Endothelial cell (in vitro differentiated cells): ENCODE results near the gene OTOGL. TPM values are rescaled to one million over a fixed set of nuclear protein-coding genes. Genes with fewer than 3 reads are reported as not detected.

ENCODE experiments used
- DNase-seq: peaks from one replicate; pipeline ENCODE4 v3.0.0; 2021; ENCODE audit warnings: low spot score
- H3K27ac Mint-ChIP-seq: one replicate; pipeline ENCODE4 v1.8.0; 2021; ENCODE audit warnings: mixed read lengths, inconsistent platforms; ENCODE audit not compliant: unreplicated experiment
- H3K27me3 Mint-ChIP-seq: one replicate; pipeline ENCODE4 v1.8.0; 2021; ENCODE audit warnings: mild to moderate bottlenecking, moderate library complexity, mixed read lengths, inconsistent platforms; ENCODE audit not compliant: unreplicated experiment
- H3K36me3 Mint-ChIP-seq: one replicate; pipeline ENCODE4 v1.8.0; 2021; ENCODE audit warnings: mild to moderate bottlenecking, low read depth, mixed read lengths, inconsistent platforms; ENCODE audit not compliant: unreplicated experiment
- H3K4me1 Mint-ChIP-seq: one replicate; pipeline ENCODE4 v1.8.0; 2021; ENCODE audit warnings: mild to moderate bottlenecking, mixed read lengths, inconsistent platforms; ENCODE audit not compliant: unreplicated experiment
- H3K4me3 Mint-ChIP-seq: one replicate; pipeline ENCODE4 v1.8.0; 2021; ENCODE audit warnings: mild to moderate bottlenecking, mixed read lengths, inconsistent platforms; ENCODE audit not compliant: unreplicated experiment
- H3K9me3 Mint-ChIP-seq: one replicate; pipeline ENCODE4 v1.8.0; 2021; ENCODE audit warnings: mixed read lengths, inconsistent platforms; ENCODE audit not compliant: unreplicated experiment
- total RNA-seq: library from RNA; stranded (reverse); fragmentation: NEBNext Ultra II Directional; extraction: Animal tissue kit (Norgen Biotek cat#: 25700); gene quantifications from one replicate; pipeline ENCODE4 v1.2.1, GENCODE V29; 2021; ENCODE audit not compliant: unreplicated experiment
- TF ChIP-seq, protein P1 (sequence below): fragments of 200-600 bp; sonication (generic); IDR thresholded peaks from one replicate; pipeline ENCODE4 v1.5.0; 2021; ENCODE audit warnings: antibody characterized with exemption; ENCODE audit not compliant: unreplicated experiment

Gene OTOGL
- total RNA-seq, 1 donor from 2014 or later = 0.31 TPM

- TF ChIP-seq, protein P1, sequence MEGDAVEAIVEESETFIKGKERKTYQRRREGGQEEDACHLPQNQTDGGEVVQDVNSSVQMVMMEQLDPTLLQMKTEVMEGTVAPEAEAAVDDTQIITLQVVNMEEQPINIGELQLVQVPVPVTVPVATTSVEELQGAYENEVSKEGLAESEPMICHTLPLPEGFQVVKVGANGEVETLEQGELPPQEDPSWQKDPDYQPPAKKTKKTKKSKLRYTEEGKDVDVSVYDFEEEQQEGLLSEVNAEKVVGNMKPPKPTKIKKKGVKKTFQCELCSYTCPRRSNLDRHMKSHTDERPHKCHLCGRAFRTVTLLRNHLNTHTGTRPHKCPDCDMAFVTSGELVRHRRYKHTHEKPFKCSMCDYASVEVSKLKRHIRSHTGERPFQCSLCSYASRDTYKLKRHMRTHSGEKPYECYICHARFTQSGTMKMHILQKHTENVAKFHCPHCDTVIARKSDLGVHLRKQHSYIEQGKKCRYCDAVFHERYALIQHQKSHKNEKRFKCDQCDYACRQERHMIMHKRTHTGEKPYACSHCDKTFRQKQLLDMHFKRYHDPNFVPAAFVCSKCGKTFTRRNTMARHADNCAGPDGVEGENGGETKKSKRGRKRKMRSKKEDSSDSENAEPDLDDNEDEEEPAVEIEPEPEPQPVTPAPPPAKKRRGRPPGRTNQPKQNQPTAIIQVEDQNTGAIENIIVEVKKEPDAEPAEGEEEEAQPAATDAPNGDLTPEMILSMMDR = no peak
- no peak for DNase-seq
- H3K27me3 Mint-ChIP-seq = no peaks in the 10 kb centered on the region
- H3K4me1 Mint-ChIP-seq = no peaks in the 10 kb centered on the region
- no peaks in the 10 kb centered on the region for H3K9me3 Mint-ChIP-seq
- H3K27ac Mint-ChIP-seq = no peak overlapping the region
- no peak overlapping the region for H3K4me3 Mint-ChIP-seq
- no peaks in the 10 kb centered on the region for H3K36me3 Mint-ChIP-seq
Measured at GRCh38 chr12:80413462-80413861, 314.1 kb downstream of the OTOGL start.

- Mint-ChIP-seq H3K27me3 (no peaks in the 10 kb centered on the region), H3K4me1 (no peaks in the 10 kb centered on the region), H3K9me3 (no peaks in the 10 kb centered on the region), H3K36me3 (no peaks in the 10 kb centered on the region), H3K4me3 (no peak overlapping the region), H3K27ac (no peak overlapping the region)
- TF ChIP-seq, protein P1 = no peak
- DNase-seq = no peak
Measured at GRCh38 chr12:80415466-80415865, 316.1 kb downstream of the OTOGL start.

DNA sequence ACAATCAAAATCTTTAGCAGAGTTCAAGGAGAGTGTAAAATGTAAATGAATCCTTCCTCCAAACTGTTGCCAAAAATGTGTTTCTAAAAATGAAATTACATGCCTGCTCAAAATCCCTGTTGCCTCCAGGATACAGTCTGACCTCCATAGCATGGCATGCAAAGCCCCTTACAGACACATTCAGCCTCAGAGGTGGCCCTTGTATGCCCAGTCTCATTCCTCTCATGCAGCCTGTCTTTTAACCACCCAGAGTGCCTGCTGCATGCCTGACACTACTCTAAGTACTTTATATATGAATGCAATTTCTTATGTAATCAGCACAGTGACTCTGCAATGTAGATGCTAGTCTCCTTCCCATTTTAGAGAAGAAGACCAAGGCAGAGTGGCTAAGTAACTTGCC is 320.3 kb downstream of the OTOGL start:
- Mint-ChIP-seq H3K4me3 (no peak overlapping the region), H3K36me3 (no peaks in the 10 kb centered on the region), H3K9me3 (no peaks in the 10 kb centered on the region), H3K27me3 (no peaks in the 10 kb centered on the region), H3K4me1 (no peaks in the 10 kb centered on the region), H3K27ac (no peak overlapping the region)
- no peak for DNase-seq
- TF ChIP-seq, protein P1 = no peak

GRCh38 chr12:80420075-80420474 is 320.7 kb downstream of the OTOGL start:
- no peak overlapping the region for H3K27ac Mint-ChIP-seq
- DNase-seq = no peak
- H3K27me3 Mint-ChIP-seq = no peaks in the 10 kb centered on the region
- H3K9me3 Mint-ChIP-seq = no peaks in the 10 kb centered on the region
- TF ChIP-seq, protein P1 = no peak
- no peaks in the 10 kb centered on the region for H3K36me3 Mint-ChIP-seq
- H3K4me1 Mint-ChIP-seq = no peaks in the 10 kb centered on the region
- H3K4me3 Mint-ChIP-seq = no peak overlapping the region

DNA sequence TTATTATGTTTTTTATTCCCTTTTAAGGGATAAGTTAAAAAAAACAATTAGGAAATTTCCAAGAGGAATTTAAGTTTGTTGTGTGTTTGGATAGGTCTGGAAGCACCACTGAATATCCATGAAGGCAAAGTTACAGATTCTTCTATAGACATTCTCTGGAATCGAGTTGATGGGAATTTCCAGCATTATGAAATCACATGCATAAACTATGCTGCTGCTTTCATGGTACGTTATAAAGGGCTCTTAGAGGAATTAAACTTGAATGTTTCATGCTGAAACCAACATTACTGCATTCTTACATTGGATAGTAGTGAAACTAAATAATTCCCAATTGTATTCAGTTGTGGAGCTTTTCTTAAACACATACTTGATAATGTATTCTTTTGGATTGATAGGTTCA is 323.2 kb downstream of the OTOGL start:
- Mint-ChIP-seq H3K4me3 (no peak overlapping the region), H3K27ac (no peak overlapping the region), H3K4me1 (no peaks in the 10 kb centered on the region), H3K36me3 (no peaks in the 10 kb centered on the region), H3K9me3 (no peaks in the 10 kb centered on the region), H3K27me3 (peaks cover 2% of the 10 kb centered on the region)
- TF ChIP-seq, protein P1 = no peak
- DNase-seq = no peak

Other genes with a start within 250 kb of the OTOGL start
- gene PPP1R12A, start 164.4 kb upstream of the OTOGL start, total RNA-seq = 109 TPM